Measurements from ENCODE around the gene C16orf92.
A peak's percentile ranks its signal among the peaks of the same experiment; 100 is the strongest.

The C16orf92 gene

DNA sequence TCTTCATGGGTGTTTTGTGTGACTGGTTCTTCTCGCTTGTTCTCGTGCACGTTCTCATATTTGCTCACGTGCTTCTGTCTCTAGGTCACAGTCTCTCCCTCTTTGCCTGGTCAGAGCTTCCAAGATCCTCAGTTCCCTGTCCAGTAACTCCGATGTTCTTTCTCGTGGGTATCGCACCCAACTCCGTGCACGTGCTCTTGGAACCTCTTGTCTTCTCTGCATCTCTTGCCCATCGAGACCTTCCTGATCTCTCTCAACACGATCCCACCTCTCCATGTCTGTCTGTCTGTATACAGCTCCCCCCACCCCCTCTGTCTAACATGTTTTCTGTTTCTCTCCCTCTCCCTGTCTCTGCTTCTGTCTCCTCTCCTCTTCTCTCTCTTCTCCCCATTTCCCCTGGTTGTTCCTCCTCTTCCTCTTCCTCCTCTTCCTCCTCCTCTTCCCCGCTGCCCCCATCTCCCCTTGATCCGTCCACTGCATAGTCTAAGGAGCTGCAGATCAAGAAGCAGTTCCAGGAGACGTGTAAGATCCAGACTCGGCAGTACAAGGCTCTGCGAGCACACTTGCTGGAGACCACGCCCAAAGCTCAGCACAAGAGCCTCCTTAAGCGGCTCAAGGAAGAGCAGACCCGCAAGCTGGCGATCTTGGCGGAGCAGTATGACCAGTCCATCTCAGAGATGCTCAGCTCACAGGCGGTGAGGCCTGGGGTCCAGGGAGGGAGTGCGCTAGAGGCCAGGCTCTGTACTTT, 33.7 kb upstream of the C16orf92 start:
- DNase-seq (ENCODE audit: low spot score) = no peak

DNA sequence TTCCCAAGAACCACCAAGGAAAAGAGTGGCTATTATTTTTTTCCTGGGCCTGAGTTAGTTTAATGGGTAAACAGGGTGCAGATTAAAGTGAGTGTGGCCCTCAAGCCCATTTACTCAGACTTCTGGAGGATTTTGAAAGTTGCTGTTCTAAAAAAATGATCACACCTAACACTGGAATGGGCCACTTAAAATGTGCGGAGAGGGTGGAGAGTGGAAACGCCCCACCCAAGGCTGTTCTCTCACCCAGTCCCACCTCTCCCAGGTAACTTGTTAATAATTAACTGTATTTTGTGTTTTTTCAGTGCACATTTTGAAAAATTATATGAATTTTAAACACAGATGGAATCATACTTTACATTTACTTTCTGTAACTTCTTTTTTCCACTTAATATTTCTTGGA, 33.0 kb upstream of the C16orf92 start:
- no peak for DNase-seq (ENCODE audit: low spot score)

DNA sequence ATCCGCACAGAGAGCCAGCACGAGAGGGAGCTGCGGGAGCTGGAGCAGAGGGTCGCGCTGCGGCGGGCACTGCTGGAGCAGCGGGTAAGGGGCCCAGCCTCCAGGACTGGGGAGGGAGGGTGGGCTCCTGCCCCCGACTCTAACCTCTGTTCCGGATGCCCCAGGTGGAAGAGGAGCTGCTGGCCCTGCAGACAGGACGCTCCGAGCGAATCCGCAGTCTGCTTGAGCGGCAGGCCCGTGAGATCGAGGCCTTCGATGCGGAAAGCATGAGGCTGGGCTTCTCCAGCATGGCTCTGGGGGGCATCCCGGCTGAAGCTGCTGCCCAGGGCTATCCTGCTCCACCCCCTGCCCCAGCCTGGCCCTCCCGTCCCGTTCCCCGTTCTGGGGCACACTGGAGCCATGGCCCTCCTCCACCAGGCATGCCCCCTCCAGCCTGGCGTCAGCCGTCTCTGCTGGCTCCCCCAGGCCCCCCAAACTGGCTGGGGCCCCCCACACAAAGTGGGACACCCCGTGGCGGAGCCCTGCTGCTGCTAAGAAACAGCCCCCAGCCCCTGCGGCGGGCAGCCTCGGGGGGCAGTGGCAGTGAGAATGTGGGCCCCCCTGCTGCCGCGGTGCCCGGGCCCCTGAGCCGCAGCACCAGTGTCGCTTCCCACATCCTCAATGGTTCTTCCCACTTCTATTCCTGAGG, 32.0 kb upstream of the C16orf92 start:
- no peak for DNase-seq (ENCODE audit: low spot score)

DNA sequence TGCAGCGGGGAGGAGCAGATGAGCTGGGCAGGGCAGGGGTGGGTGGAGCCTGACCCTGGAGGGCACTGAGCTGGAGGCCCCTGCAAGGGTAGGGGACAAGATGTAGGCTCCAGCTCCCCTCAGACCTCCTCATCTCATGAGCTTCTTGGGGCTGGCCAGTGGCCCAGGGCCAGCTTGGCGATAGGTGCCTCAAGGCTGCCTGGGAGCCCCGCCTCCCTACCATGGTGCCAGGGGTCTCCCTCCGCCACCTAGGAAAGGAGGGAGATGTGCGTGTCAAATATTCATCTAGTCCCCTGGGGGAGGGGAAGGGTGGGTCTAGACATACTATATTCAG, 31.5 kb upstream of the C16orf92 start:
- DNase-seq (ENCODE audit: low spot score) = no peak

DNA sequence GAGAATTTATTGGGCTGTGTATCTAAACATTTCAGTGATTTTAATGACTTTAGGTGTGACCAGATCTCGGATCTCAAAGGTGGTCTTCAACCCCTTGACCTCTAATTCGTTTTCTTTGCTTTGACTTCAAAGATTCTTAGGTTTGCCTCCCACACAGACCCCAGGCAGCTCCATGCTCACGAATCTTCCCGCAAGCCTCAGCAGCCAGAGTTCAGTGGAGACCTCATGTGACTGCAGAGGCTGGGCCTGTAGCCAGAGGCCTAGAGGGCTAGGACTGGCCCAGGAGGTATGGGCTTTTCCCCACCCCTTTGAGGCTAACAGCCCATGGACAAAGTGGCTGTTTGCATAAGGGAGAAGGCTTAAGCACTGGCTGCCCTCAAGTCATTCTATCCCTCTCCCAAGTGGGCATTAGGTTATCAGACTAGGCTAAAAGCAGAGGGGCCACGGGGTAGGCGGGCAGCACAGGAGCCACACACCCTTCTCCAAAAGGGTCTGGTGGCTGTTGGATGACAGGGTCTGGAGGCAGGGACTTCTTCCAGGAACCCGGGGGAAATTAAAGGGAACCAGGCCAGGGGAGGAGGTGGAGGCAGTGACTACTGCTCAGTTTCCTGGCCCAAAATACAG, 30.5 kb upstream of the C16orf92 start:
- peak; percentile 31 for DNase-seq (ENCODE audit: low spot score)

DNA sequence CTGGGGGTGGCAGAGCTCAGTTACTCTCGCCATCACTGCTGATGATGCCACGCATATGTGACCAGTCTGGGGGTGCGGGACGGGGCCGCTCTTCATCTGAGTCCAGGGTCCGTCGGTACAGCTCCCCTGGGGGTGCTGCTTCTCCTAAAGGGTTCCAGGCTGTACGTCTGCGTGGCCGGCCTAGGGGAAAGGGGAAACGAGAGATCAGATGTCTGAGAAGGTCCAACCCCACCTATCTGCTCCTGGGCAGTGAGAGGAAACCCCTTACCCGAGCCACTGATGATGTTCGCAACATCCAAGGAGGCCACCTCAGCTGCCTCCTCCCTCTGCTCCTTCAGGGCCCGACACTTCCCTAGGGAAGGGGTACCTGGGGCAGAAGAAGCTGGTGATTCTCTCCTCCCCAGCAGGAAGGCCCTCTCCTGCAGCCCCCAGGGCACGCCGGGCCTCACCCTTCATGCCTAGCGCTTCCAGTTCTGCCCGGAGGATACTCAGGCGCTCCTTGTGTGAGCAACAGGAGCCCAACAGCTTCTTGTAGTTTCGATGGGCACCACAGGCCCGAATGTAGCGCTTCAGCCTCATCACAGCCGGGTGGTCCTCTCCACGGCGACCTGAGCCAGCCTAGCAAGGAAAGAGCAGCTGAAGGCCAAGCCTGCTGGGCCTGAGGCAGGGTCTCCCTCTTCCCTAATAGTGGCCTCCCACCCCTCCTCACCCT, 29.7 kb upstream of the C16orf92 start:
- DNase-seq (ENCODE audit: low spot score) = no peak

DNA sequence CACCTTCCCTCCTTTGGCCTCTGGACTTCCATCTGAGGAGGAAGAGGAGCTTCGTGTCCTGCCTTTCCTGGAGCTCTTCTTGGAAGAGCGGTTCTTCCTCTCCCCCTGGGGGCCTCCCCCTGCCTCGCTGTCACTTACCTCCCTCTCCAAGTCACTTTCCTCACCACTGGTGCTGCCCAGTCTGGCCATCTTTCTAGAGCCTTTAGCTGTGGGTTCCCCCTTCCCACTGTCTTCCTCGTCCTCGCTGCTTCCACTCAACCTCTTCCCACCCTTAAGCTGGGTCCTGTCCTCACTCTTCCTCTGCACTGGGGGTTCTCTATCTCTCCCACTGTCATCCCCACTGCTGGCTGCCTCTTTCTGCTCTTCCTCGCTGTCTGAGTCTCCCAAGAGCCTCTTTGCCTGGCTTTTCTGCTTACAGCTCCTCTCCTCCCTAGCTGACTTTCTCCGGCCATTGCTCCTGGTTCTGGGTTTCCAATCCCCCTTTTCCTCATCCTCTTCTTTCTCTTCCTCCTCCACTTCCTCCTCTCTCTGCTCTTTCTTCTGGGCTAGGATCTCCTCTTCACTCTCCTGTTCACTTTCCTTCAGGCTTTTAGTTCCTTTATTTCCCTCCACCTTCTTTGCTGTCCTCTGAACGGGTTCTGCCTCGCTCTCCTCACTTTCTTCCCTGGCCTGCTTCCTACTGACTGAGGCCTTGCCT, 28.9 kb upstream of the C16orf92 start:
- DNase-seq (ENCODE audit: low spot score) = no peak

DNA sequence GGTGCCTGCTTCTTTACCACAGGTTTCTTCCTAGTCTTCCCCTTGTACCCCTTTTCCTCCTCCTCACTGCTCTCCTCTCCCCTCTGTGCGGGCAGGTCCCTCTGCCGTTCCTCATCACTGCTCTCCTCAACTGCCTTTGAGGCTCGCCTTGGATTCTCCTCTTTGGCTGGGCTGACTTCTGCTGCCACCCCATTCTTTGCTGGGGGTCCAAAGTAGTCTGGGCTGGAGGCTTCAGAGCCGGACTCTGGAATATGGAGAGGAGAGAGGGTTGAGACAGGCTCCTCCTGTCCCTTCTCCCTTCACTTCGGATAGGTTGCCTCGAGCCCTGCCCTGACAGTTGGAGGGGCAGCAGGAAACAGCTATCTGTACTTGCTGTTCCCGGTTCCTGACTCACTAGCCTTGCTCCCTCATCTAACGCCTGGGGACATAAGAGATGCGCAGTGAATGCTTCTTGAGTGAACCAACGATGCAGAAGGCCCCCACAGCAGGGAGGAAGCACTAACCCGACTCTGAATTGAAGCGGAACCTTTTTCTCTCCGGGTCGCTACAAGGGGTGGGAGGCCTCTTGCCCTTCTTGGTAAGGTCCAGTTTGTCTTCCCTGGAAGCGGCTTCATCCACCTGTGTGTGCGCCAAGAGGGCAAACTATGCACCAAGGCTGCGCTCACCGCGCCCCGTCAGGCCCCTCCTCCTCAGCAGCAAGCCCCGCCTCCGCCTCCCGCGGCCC, 28.2 kb upstream of the C16orf92 start:
- peak; percentile 69 for DNase-seq (ENCODE audit: low spot score)

DNA sequence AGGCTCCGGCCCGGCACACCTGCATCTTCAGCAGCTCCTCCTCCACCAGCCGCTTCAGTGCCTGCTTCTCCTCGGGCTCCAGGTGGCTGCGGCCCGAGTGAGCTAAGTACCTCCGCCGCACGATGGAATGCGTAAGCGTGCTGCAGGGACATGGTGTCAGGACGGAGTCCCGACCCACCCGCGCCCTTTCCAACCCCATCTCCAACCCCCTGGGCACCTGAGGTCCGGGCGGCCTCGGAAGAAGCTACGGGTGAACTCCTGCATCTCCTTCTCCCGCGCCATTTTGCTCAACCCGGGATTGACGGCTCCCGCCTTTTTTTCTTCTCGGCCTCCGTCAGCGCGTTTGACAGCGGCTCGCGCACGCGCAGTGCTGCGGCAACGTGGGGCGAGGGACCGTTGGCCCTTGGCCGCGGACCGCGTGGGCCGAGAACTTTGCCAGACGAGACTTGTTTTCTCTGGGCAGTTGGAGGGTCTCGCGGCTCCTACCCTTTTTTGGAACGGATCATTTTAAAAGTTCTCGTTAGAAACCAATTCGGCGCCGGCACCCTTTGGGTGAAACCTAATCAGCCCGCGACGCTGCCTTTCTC, 27.6 kb upstream of the C16orf92 start, which contains the start of gene HIRIP3:
TSS of gene HIRIP3 (minus strand) at position 294 of the 587 bp plus-strand sequence. CDS start at position 282, 12 bp downstream.
- DNase-seq (ENCODE audit: low spot score) = peak; percentile 94

DNA sequence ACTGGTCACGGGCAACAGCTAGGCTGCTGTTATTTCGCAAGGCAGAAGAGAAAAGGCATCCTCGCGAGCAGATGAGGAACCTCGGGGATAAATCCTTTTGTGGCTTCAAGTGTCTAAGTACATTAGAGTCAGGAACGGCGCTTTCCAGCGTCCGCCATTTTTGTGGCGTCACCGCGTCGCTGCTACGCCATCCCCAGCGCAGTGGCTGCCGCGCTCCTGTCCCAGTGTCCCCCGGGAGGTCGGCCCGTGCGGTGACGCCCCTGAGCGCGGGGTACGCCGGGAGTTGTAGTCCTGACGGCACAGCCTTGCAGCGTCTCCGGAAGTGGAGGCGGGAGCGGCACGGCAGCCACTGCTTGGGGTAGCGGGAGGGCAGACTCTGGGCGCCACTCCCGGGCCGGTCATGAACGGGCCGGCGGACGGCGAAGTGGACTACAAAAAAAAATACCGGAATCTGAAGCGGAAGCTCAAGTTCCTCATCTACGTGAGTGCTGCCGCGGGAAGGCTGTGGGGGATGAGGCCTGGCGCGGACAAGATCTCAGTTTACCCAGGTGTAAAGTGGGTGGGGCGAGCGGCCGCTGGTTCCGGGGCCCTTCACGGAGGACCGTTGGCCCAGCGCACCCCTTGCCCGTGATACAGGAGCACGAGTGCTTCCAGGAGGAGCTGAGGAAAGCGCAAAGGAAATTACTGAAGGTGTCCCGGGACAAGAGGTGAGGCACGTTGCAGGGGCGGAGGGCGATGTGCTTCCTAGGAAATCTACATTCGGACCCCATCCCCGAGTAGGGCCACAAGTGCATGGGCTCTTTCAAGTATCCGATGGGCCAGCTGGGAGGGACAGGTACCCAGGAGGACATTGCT, 26.9 kb upstream of the C16orf92 start, which contains the start of gene INO80E:
TSS of gene INO80E (plus strand) at position 331 of the 855 bp plus-strand sequence. CDS start at position 401, 70 bp downstream.
- peak; percentile 99 for DNase-seq (ENCODE audit: low spot score)

DNA sequence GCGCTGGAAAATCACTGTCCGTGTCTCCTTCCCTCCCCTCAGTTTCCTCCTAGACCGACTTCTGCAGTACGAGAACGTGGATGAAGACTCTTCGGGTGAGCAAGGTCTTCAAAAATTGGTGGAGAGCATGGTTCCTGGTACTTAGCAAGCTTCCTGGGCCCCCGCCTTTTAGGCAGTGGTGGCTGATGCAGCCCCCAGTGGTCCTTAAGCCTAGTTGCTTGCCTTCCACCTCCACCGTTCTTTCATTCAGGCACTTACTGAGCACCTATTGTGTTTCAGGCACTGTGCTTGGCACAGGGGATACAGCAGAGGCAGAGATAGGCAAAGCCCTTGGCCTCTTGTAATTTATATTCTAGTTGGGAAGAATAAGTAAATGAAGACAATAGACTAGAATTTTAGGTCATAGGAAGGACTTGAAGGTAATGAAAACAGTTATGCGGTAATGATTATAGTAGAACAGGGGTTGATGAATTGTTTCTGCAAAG, 26.2 kb upstream of the C16orf92 start:
- DNase-seq (ENCODE audit: low spot score) = no peak

DNA sequence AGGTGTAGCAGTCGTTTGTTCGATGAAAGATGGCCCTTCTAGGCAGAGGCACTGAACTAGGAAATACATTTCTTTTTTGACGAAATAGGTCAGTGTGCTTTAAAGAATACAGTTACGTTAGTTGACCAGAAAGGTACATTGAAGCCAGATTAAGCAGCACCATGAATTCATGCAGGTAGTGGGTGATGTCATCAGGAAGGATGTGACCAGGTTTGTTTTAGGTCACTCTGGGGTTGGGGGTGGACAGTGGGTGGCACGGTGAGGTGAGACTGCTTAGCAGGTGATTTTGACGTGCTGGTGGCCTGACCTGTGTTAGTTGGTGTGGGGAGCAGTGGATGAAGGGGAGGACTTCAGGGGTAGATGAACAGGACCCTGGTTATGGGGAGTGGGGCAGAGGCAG, 23.4 kb upstream of the C16orf92 start:
- DNase-seq (ENCODE audit: low spot score) = no peak

DNA sequence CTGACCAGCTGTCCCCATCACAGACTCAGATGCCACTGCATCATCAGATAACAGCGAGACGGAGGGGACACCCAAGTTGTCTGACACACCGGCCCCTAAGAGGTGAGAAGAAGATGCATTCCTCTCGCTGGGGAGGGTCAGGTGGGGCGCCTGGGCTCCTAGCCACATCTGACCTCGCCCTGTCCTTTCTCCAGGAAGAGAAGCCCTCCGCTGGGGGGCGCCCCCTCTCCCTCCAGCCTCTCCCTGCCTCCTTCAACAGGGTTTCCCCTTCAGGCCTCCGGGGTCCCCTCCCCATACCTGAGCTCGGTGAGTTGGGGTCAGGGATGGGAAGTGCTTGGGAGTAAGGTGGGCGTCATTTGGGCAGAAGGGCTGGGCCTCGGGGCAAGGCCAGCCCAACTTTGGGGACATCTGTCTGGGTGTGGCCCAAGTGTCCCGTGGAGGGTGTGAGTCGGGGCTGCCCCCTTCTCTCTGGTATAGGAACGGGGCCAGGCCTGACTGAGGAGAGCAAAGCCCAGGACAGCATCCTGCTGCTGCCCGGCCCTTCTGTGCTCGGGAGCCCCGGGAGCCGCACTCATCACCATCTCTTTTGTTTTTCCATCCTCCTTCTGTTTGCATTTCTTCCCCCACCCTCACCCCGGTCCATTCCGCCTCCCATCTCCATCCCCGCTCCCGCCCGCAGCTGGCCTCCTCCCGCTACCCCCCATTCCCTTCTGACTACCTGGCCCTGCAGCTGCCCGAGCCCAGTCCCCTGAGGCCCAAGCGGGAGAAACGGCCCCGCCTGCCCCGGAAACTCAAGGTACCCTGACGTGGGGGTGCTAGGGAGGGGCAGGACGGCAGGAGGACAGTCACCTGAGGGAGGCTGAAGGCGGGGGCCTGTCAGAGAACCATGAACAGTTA, 22.0 kb upstream of the C16orf92 start:
- no peak for DNase-seq (ENCODE audit: low spot score)

DNA sequence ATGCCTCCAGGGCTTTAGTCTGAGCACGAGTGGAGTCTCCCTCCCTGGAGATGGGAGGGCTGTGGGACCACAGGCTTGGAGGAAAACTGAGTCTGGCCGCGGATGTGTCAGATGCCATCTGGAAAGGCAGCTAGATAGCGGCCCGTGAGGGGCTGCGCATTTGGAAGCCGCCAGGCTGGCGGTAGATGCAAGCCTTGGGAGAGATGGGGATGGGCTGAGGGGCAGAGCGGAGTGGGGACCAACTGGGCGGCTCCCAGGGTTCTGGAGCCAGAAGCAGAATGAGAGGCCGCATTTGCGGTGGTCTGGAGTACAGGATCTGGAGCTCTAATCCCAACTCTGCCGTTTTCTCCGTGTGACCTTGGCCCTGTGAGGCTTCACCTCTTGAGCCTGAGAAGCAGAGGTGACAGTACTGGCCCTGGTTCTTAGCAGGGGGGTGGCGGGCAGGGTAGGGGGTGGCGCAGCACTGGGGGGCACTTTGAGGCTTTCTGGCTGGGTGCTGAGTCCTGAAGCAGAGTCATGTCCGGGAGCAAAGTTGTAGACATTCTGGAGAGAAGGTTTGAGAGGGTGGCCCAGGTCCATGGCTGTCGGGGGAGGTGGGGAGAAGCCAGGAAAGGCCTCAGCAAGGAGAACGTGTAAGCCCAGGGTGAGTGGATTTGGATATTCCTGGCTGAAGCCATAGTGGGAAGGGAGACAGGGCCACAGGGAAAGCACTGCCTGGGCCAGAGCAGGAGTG, 20.2 kb upstream of the C16orf92 start:
- no peak for DNase-seq (ENCODE audit: low spot score)

DNA sequence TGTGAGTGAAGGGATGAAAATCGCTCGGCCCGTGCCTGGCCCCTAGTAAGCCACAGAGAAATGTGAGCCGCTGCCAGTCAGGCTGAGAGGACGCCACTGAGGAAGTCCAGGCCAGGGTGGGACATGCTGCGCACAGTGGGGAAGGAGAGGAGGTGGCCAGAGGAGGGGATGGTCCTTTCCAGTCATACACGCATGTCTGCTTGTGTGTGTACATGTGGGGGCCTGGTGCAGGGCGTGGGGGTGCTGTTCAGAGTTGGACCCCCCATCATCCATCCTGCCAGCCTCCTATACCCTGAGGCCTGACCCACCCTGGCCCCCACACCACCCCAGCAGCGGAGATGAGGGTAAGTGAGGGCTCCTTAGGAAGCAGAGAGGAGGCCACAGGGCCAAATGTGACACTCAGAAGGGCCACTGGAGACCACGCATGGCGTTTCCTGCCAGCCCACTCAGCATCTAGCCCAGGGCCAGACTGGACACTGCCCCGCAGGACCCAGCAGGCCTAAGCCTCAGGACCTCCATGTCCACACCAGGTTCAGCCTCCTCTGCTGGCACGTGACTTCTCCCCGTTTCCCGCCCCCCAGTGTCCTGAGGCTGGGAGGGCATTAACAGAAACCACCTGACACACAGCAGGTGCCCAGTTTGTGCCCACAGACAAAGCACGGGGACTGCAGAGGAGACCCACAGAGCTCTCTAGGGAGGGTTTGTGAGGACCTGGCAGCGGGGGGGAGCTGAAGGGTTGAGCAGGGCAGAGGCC, 19.2 kb upstream of the C16orf92 start:
- no peak for DNase-seq (ENCODE audit: low spot score)

DNA sequence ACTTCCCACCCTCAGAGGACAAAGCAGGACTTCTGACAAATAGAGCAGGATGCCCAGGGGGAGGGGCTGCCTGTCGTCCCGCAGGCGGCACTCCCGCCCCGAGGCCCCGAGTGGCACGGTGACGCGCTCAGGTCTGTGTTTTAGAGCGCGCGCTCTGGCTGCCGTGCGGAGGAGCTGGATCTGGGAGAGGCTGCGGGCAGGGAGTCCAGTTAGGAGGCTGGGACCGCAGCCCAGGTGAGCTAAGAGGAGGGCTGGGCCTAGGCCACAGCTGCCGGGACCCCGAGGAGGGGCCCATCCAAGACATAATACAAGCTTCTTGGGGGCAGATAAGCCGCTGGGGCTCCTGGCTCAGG, 18.6 kb upstream of the C16orf92 start:
- DNase-seq (ENCODE audit: low spot score) = no peak

DNA sequence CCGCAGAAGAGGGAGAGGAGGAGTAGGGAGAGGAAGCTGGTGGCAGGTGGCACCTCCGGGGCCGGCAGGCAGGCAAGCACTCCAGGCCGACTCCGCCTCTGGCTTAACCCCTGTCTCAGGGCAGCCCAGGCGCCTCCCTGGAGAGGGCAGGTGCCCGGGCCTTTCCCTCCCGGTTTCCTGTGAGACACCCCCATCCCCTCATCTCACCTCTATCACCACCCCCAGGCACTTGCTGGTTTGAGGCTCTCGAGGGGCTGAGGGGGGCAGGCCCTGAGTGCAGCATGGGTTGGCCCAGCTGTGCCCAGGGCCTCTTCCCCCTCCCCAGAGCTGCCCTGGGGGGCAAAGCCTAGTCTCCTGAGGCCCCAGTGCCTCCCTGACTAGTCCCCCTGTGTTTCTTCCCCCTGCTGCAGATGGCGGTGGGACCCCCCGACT, 18.2 kb upstream of the C16orf92 start:
- DNase-seq (ENCODE audit: low spot score) = no peak
